K562 (cell line): Measurements from ENCODE around the gene CRKL. TPM values are rescaled to one million over a fixed set of nuclear protein-coding genes. Genes with fewer than 3 reads are reported as not detected.

ENCODE experiments used
- ADNP ChIP-seq: fragments of 200-800 bp; sonication (Bioruptor generic); IDR thresholded peaks from 2 replicates; pipeline ENCODE4 v1.6.1; 2016; ENCODE audit warnings: missing genetic modification characterization, missing compliant biosample characterization
- EGR1 ChIP-seq: fragments of 450-650 bp; conservative IDR thresholded peaks from 2 replicates; pipeline ENCODE4 v1.6.1; 2017; ENCODE audit warnings: mild to moderate bottlenecking
- ETS1 ChIP-seq: conservative IDR thresholded peaks from 2 replicates; pipeline ENCODE4 v1.6.1; 2011; ENCODE audit warnings: low read depth, mild to moderate bottlenecking, low read length; ENCODE audit not compliant: control insufficient read depth
- GABPB2 ChIP-seq: fragments of 250-450 bp; sonication (Bioruptor Pico); conservative IDR thresholded peaks from 2 replicates; pipeline ENCODE4 v1.5.1; 2021; ENCODE audit warnings: mild to moderate bottlenecking
- GTF3C2 ChIP-seq: IDR thresholded peaks from 3 replicates; pipeline ENCODE4 v1.6.1; 2011; ENCODE audit warnings: borderline replicate concordance, mild to moderate bottlenecking, moderate library complexity; ENCODE audit not compliant: insufficient read length; ENCODE audit errors: extremely low read depth
- HBP1 ChIP-seq: fragments of 450-650 bp; formaldehyde crosslinking; IDR thresholded peaks from 2 replicates; pipeline ENCODE4 v1.4.0; 2022; ENCODE audit warnings: missing genetic modification characterization
- HDAC1 ChIP-seq, 2 experiments: fragments of 450-650 bp; IDR thresholded peaks; 2 replicates each; pipeline ENCODE4 v1.6.1; 2016 to 2017; ENCODE audit warnings: inconsistent platforms in 1 of 2, mild to moderate bottlenecking in 1 of 2, moderate library complexity in 1 of 2
- HMGXB4 ChIP-seq: sonication (generic); formaldehyde crosslinking; IDR thresholded peaks from 2 replicates; pipeline ENCODE4 v1.8.1; 2023; ENCODE audit warnings: mild to moderate bottlenecking, missing genetic modification reagents
- MAX ChIP-seq: sonication (generic); formaldehyde crosslinking; IDR thresholded peaks from 2 replicates; pipeline ENCODE4 v1.9.0; 2022; ENCODE audit warnings: mild to moderate bottlenecking, missing genetic modification reagents
- NRF1 ChIP-seq, 2 experiments: fragments of 450-650 bp; IDR thresholded peaks in 1 of 2; conservative IDR thresholded peaks in 1 of 2; 2 replicates each; pipeline ENCODE4 v1.6.1; 2014; ENCODE audit warnings: mild to moderate bottlenecking in 2 of 2
- PHF20 ChIP-seq: fragments of 450-650 bp; IDR thresholded peaks from 2 replicates; pipeline ENCODE4 v1.6.1; 2018; ENCODE audit not compliant: partially characterized antibody
- POLR2H ChIP-seq: IDR thresholded peaks from 2 replicates; pipeline ENCODE4 v1.6.1; 2016; ENCODE audit warnings: missing genetic modification characterization, low read depth, mild to moderate bottlenecking, control low read depth, missing compliant biosample characterization, moderate library complexity
- PREB ChIP-seq: sonication (generic); formaldehyde crosslinking; IDR thresholded peaks from 2 replicates; pipeline ENCODE4 v1.8.1; 2023; ENCODE audit warnings: mild to moderate bottlenecking, missing genetic modification reagents
- TBP ChIP-seq: optimal IDR thresholded peaks from 2 replicates; pipeline ENCODE3; 2011; ENCODE audit warnings: low read depth, low read length, improper control_type of control experiment
- YY1 ChIP-seq, 3 experiments: IDR thresholded peaks; 2 replicates each; pipeline ENCODE4 v1.6.1; 2011; ENCODE audit warnings: low read length in 2 of 3, mild to moderate bottlenecking in 2 of 3, moderate library complexity in 2 of 3, borderline replicate concordance in 1 of 3, control low read depth in 1 of 3, low read depth in 1 of 3; ENCODE audit not compliant: insufficient read depth in 3 of 3, insufficient replicate concordance in 2 of 3, control insufficient read depth in 1 of 3, insufficient read length in 1 of 3; ENCODE audit errors: extremely low read depth in 1 of 3
- ZNF239 ChIP-seq: fragments of 250-450 bp; sonication (Bioruptor Pico); IDR thresholded peaks from 2 replicates; pipeline ENCODE4 v1.4.0; 2020; ENCODE audit warnings: mild to moderate bottlenecking
- polyA plus RNA-seq, 8 experiments: library from polyadenylated mRNA; depleted of rRNA in 4 of 8; stranded (reverse) in 5 of 8; unstranded in 3 of 8; fragments of >200 nt; fragmentation: Nextera tagmentation in 2 of 8; fragmentation: Illumina TruSeq in 1 of 8; extraction: Ambion mirVana in 2 of 8; extraction: Trizol in 1 of 8; gene quantifications; 2 replicates each; pipeline versions ENCODE4 v1.2.1 to v1.2.3, GENCODE V29; 2011 to 2014; ENCODE audit warnings: inconsistent platforms in 1 of 8, missing spikeins in 1 of 8
- total RNA-seq, 7 experiments: library from RNA; depleted of rRNA in 6 of 7; stranded (reverse); fragments of >200 nt in 6 of 7; fragmentation: Illumina TruSeq in 2 of 7; extraction: Trizol in 2 of 7; gene quantifications; 2 replicates each; pipeline versions ENCODE4 v1.2.1 to v1.2.3, GENCODE V29; 2011 to 2021; ENCODE audit warnings: low replicate concordance in 1 of 7

Gene CRKL
- total and polyA plus RNA-seq, 9 of the 15 experiments (the other 6 are each of a cell fraction or from before 2014, with no cell fraction given), result 100 to 263 (median 124) TPM

GRCh38 chr22:20966883-20967696, 49.9 kb downstream of the CRKL start, which contains the start of gene AIFM3 (continued):
- TF ChIP-seq HBP1 (CRISPR knock-in tag) (0 out of 2 replicates have a peak, but pooled peaks have one; percentile 45), EGR1 (0 out of 2 replicates have a peak, but pooled peaks have one; percentile 11), YY1 (IDR thresholded peaks at IDR 0.05; ENCODE audit: borderline replicate concordance in 1 of 3, control insufficient read depth in 1 of 3, extremely low read depth in 1 of 3, insufficient read depth in 3 of 3, insufficient read length in 1 of 3, insufficient replicate concordance in 2 of 3, low read depth in 1 of 3, low read length in 2 of 3) (no peak), ZNF239 (no peak), HDAC1 (IDR thresholded peaks at IDR 0.05) (no peak), POLR2H (tag) (no peak), MAX (CRISPR knock-in tag) (peak; percentile 46; the same call in 1 of the 2 replicates), HMGXB4 (CRISPR knock-in tag) (0 out of 2 replicates have a peak, but pooled peaks have one; percentile 28), PHF20 (no peak), TBP (no peak), GTF3C2 (peak; percentile 18), ADNP (no peak), ETS1 (0 out of 2 replicates have a peak, but pooled peaks have one; percentile 9), NRF1 (conservative IDR thresholded peaks at IDR 0.05 in 1 of 2, IDR thresholded peaks at IDR 0.05 in 1 of 2) (no peak), PREB (CRISPR knock-in tag) (no peak), GABPB2 (CRISPR knock-in tag) (no peak)
